PFSK-1 (cell line): ENCODE data around the gene LRRC8B.

Experiments used
- FOXP2 ChIP-seq: optimal IDR thresholded peaks from 2 replicates; pipeline ENCODE3; 2011; ENCODE audit warnings: borderline replicate concordance, control low read depth, inconsistent platforms; ENCODE audit not compliant: insufficient read depth; ENCODE audit errors: extremely low read length, extremely low read depth
- POLR2AphosphoS5 ChIP-seq: IDR thresholded peaks from 2 replicates; pipeline ENCODE4 v1.6.1; 2012; ENCODE audit warnings: low read depth, mild to moderate bottlenecking, control low read depth, low read length, moderate library complexity
- SIN3A ChIP-seq: IDR thresholded peaks from 2 replicates; pipeline ENCODE4 v1.6.1; 2012; ENCODE audit warnings: mild to moderate bottlenecking, low read length, moderate library complexity, borderline replicate concordance; ENCODE audit not compliant: insufficient read depth
- TAF1 ChIP-seq: IDR thresholded peaks from 2 replicates; pipeline ENCODE4 v1.6.1; 2012; ENCODE audit warnings: low read length, control low read depth, borderline replicate concordance; ENCODE audit not compliant: insufficient read depth
- TF ChIP-seq, protein P1 (sequence below), 2 experiments: IDR thresholded peaks; 2 replicates each; pipeline versions ENCODE4 v1.6.1 to v1.8.0; 2011 to 2012; ENCODE audit warnings: low read depth in 2 of 2, low read length in 2 of 2, control low read depth in 1 of 2, inconsistent platforms in 1 of 2, mild to moderate bottlenecking in 1 of 2, moderate library complexity in 1 of 2; ENCODE audit not compliant: insufficient read depth in 1 of 2

Gene LRRC8B

DNA sequence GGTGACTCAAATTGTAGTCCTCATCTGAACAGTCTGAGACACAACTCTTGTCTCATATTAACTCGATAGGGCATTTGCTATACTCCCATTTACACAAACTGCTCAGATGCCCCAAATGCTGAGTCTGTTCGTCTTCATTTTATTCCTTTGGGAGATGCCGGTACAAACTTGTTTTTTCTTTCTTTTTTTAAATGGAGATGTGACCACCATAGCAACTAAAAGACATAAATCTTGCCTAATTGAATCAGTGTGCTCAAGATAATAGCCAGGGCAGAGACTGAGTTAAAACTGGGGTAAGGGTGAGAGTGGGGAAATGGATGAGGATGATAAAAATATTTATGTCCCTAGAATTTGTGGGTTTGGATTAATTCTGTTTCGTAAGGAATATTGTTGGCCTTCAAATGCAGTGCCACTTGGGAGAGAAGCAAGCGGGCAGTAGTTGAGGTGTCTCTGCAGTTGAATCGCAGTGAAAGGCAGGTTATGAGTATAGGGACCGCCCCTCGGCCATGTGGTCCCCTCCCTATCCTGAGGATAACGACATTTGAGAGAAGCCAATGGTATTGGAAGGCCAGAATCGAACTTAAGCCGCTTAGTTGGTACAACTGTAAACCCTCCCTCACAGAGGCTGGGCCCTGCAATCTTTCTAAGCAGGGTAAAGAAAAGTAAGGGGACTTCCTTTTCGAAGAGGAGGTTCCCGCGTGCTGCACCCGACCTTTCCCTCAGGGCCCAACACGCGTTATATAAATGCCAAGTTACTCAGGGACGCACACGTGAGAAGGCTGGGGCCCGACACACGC lies 859 bp upstream of the LRRC8B start:
- TF ChIP-seq FOXP2 = no peak
- TF ChIP-seq TAF1 = no peak
- no peak for TF ChIP-seq POLR2AphosphoS5
- no peak for TF ChIP-seq SIN3A
- TF ChIP-seq, protein P1, sequence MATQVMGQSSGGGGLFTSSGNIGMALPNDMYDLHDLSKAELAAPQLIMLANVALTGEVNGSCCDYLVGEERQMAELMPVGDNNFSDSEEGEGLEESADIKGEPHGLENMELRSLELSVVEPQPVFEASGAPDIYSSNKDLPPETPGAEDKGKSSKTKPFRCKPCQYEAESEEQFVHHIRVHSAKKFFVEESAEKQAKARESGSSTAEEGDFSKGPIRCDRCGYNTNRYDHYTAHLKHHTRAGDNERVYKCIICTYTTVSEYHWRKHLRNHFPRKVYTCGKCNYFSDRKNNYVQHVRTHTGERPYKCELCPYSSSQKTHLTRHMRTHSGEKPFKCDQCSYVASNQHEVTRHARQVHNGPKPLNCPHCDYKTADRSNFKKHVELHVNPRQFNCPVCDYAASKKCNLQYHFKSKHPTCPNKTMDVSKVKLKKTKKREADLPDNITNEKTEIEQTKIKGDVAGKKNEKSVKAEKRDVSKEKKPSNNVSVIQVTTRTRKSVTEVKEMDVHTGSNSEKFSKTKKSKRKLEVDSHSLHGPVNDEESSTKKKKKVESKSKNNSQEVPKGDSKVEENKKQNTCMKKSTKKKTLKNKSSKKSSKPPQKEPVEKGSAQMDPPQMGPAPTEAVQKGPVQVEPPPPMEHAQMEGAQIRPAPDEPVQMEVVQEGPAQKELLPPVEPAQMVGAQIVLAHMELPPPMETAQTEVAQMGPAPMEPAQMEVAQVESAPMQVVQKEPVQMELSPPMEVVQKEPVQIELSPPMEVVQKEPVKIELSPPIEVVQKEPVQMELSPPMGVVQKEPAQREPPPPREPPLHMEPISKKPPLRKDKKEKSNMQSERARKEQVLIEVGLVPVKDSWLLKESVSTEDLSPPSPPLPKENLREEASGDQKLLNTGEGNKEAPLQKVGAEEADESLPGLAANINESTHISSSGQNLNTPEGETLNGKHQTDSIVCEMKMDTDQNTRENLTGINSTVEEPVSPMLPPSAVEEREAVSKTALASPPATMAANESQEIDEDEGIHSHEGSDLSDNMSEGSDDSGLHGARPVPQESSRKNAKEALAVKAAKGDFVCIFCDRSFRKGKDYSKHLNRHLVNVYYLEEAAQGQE (IDR thresholded peaks at IDR 0.05; ENCODE audit: insufficient read depth in 1 of 2, low read depth in 2 of 2, low read length in 2 of 2) = no peak

DNA sequence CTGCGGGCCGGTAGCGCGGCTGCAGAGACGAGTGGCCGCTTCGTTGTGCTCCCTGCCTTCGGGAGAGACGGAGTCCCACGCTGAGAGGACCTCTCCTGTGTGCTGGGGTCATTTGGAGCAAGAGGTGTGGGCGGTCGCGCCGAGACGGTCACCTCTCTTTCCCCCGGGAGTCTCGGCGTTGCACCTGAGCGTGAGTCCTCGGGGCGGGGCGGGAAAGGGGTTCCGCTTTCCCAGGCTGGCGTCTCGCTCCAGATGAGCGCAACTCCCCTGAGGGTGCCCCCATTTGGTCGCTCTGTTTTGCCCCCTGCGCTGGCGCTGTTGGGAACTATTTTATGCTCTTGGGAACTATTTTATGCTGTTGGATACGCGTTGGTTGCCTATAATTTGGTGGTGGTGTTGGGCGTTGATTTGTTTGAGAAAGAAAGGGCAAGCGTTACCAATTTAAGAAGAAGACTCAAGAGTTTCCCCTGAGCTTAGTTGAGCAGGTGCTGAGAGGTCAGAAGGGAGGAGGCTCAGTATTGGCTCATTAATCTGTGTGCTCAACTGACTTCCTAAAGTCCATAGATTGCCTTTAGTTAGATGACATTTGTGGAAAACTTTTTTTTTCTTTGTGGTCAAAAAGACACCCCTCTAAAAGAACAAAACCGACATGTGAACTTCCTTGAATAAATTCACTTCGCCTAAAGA lies 683 bp downstream of the LRRC8B start:
- TF ChIP-seq TAF1 (no peak), POLR2AphosphoS5 (no peak), SIN3A (no peak), FOXP2 (no peak)
- TF ChIP-seq, protein P1 (IDR thresholded peaks at IDR 0.05; ENCODE audit: insufficient read depth in 1 of 2, low read depth in 2 of 2, low read length in 2 of 2) = no peak

DNA sequence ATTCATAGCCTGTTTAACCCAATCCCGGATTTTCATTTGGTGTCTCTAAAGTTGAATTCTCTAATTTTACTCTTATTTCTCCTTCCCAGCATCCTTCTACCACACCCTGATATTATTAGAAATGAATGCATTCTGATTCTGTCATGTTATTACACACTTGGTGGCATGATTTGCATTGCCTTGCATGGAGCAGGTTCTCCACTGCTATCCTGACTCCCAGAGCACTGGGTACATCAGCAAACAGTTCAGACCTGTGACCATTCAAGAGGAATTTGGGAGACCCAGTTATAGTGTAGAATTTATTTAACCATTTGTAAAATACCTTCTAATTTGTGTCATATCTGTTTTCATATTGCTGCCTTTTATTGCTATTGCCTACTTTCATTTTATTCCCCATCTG lies 2.6 kb downstream of the LRRC8B start:
- no peak for TF ChIP-seq TAF1
- no peak for TF ChIP-seq FOXP2
- TF ChIP-seq SIN3A = no peak
- TF ChIP-seq POLR2AphosphoS5 = no peak
- TF ChIP-seq, protein P1 (IDR thresholded peaks at IDR 0.05; ENCODE audit: insufficient read depth in 1 of 2, low read depth in 2 of 2, low read length in 2 of 2) = no peak

DNA sequence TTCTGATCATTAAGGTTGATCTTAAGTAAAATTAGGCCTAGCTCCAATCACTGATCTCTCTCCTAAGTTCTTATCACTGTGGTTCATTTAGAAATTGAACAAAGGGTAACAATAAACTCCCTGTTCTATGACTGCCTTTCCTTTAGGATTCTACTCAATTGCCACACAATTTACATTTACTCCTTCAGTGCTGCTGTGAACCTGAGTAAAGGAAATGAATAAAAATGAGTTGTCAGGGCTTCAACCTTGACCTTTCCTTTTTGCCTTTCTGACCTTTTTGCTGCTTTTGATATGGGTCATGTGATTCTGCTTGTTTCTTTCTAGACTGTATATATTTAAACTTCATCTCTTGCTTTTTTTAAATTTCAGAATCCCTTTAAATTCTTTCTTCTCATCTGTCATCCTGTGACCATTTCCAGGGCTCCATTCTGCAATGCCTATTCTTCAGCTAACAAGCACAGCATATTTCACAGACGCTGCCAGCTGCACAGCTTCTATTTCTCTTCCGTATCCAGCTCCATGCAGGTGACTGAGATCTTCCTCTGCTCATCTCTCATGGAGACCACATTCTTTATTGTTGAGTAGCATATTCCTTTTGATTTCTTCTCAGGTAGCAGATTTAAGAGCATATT lies 3.2 kb downstream of the LRRC8B start:
- no peak for TF ChIP-seq TAF1
- TF ChIP-seq SIN3A = no peak
- TF ChIP-seq POLR2AphosphoS5 = no peak
- TF ChIP-seq FOXP2 = no peak
- TF ChIP-seq, protein P1 (IDR thresholded peaks at IDR 0.05; ENCODE audit: insufficient read depth in 1 of 2, low read depth in 2 of 2, low read length in 2 of 2) = no peak
